ENCODE data around the gene ARRB1. TPM values are rescaled to one million over a fixed set of nuclear protein-coding genes. Genes with fewer than 3 reads are reported as not detected.

The ARRB1 gene
- polyA plus RNA-seq, 1 experiment, result 36.9 TPM

- CTCF ChIA-PET, result interaction anchor here (0.6 to 1.3 kb wide), 2 partner anchors 16 to 28 kb away, joined by 3 read pairs; no protein-coding TSS in a partner anchor
- POLR2A ChIA-PET, result no interaction called here
- Histone ChIP-seq H3K9me3 (ENCODE audit: control insufficient read depth, insufficient read depth, low read length) (no peaks in the 10 kb centered on the region), H3K27ac (ENCODE audit: low read depth, low read length) (no peak overlapping the region), H3K27me3 (ENCODE audit: control insufficient read depth, insufficient read depth, low read length) (no peaks in the 10 kb centered on the region), H3K4me3 (ENCODE audit: low read depth, low read length) (no peak overlapping the region)
- no peak for TF ChIP-seq CTCF (IDR thresholded peaks at IDR 0.05; ENCODE audit: low read depth, low read length)
- DNase-seq (ENCODE audit: low read depth, low spot score), result no peak
Observed at GRCh38 chr11:75298191-75298975, 53.1 kb downstream of the ARRB1 start.

- TF ChIP-seq CTCF (IDR thresholded peaks at IDR 0.05; ENCODE audit: low read depth, low read length), result no peak
- no peak for DNase-seq (ENCODE audit: low read depth, low spot score)
- Histone ChIP-seq H3K27ac (ENCODE audit: low read depth, low read length) (no peak overlapping the region), H3K27me3 (ENCODE audit: control insufficient read depth, insufficient read depth, low read length) (no peaks in the 10 kb centered on the region), H3K9me3 (ENCODE audit: control insufficient read depth, insufficient read depth, low read length) (no peaks in the 10 kb centered on the region), H3K4me3 (ENCODE audit: low read depth, low read length) (no peak overlapping the region)
- ChIA-PET POLR2A (interaction anchor here (0.6 kb wide), 1 partner anchor 23 kb away, joined by 3 read pairs; no protein-coding TSS in a partner anchor), CTCF (interaction anchor here (1.1 to 1.6 kb wide), 2 partner anchors 14 to 95 kb away, joined by 3 read pairs; no protein-coding TSS in a partner anchor)
Observed at GRCh38 chr11:75293903-75294302, 57.6 kb downstream of the ARRB1 start.

GRCh38 chr11:75292943-75293342 is 58.5 kb downstream of the ARRB1 start:
- TF ChIP-seq CTCF (IDR thresholded peaks at IDR 0.05; ENCODE audit: low read depth, low read length), result no peak
- H3K9me3 ChIP-seq (ENCODE audit: control insufficient read depth, insufficient read depth, low read length), result no peaks in the 10 kb centered on the region
- CTCF ChIA-PET, result no interaction called here
- no peak overlapping the region for H3K4me3 ChIP-seq (ENCODE audit: low read depth, low read length)
- POLR2A ChIA-PET, result no interaction called here
- H3K27ac ChIP-seq (ENCODE audit: low read depth, low read length), result no peak overlapping the region
- DNase-seq (ENCODE audit: low read depth, low spot score), result no peak
- H3K27me3 ChIP-seq (ENCODE audit: control insufficient read depth, insufficient read depth, low read length), result no peaks in the 10 kb centered on the region

GRCh38 chr11:75291741-75292140 is 59.7 kb downstream of the ARRB1 start:
- POLR2A ChIA-PET, result no interaction called here
- TF ChIP-seq CTCF (IDR thresholded peaks at IDR 0.05; ENCODE audit: low read depth, low read length), result no peak
- Histone ChIP-seq H3K27me3 (ENCODE audit: control insufficient read depth, insufficient read depth, low read length) (no peaks in the 10 kb centered on the region), H3K9me3 (ENCODE audit: control insufficient read depth, insufficient read depth, low read length) (no peaks in the 10 kb centered on the region), H3K27ac (ENCODE audit: low read depth, low read length) (no peak overlapping the region), H3K4me3 (ENCODE audit: low read depth, low read length) (no peak overlapping the region)
- CTCF ChIA-PET, result no interaction called here
- DNase-seq (ENCODE audit: low read depth, low spot score), result no peak

- Histone ChIP-seq H3K9me3 (ENCODE audit: control insufficient read depth, insufficient read depth, low read length) (no peaks in the 10 kb centered on the region), H3K27me3 (ENCODE audit: control insufficient read depth, insufficient read depth, low read length) (no peaks in the 10 kb centered on the region), H3K27ac (ENCODE audit: low read depth, low read length) (no peak overlapping the region), H3K4me3 (ENCODE audit: low read depth, low read length) (no peak overlapping the region)
- TF ChIP-seq CTCF (IDR thresholded peaks at IDR 0.05; ENCODE audit: low read depth, low read length), result no peak
- POLR2A ChIA-PET, result no interaction called here
- DNase-seq (ENCODE audit: low read depth, low spot score), result no peak
- CTCF ChIA-PET, result interaction anchor here (1.7 kb wide), 1 partner anchor 9 kb away, joined by 4 read pairs; no protein-coding TSS in a partner anchor
Observed at GRCh38 chr11:75289919-75290318, 61.5 kb downstream of the ARRB1 start.

All from AG04450 (cell line).